Muscle of leg (tissue), 11 donors: ENCODE measurements around the gene ZFYVE28. TPM values are rescaled to one million over a fixed set of nuclear protein-coding genes. Genes with fewer than 3 reads are reported as not detected.

Source experiments
- DNase-seq: peaks from one replicate; pipeline ENCODE4 v3.0.0; 2013
- H3K27ac ChIP-seq: one replicate; pipeline ENCODE4 v1.5.1; 2013; ENCODE audit warnings: mild to moderate bottlenecking, low read length, control low read depth
- H3K27me3 ChIP-seq: one replicate; pipeline ENCODE4 v1.6.1; 2013; ENCODE audit warnings: low read length; ENCODE audit not compliant: control insufficient read depth, insufficient read depth
- H3K36me3 ChIP-seq: one replicate; pipeline ENCODE4 v1.6.1; 2013; ENCODE audit warnings: low read length; ENCODE audit not compliant: control insufficient read depth, insufficient read depth
- H3K4me1 ChIP-seq: one replicate; pipeline ENCODE4 v1.6.1; 2013; ENCODE audit warnings: low read length; ENCODE audit not compliant: control insufficient read depth, insufficient read depth
- H3K4me3 ChIP-seq: one replicate; pipeline ENCODE4 v1.5.1; 2013; ENCODE audit warnings: low read length, control low read depth
- H3K9me3 ChIP-seq: replicated peaks from 2 replicates; pipeline ENCODE4 v1.6.1; 2013; ENCODE audit warnings: low read depth, low read length; ENCODE audit not compliant: control insufficient read depth
- WGBS: methylation state at CpG from one replicate; pipeline ENCODE4 v1.1.5; 2013; ENCODE audit warnings: missing lambda C conversion rate; ENCODE audit not compliant: insufficient coverage; 5-methylcytosine and 5-hydroxymethylcytosine counted together
- polyA plus RNA-seq, 8 donors: library from polyadenylated mRNA; unstranded; fragments of 120-200 nt; gene quantifications; one replicate each; pipeline versions ENCODE4 v1.2.1 to v1.2.3, GENCODE V29; 2013; ENCODE audit warnings: inconsistent platforms in 1 of 8, low replicate concordance in 1 of 8; ENCODE audit not compliant: insufficient read length in 8 of 8, insufficient read depth in 1 of 8
- total RNA-seq: library from RNA; stranded (reverse); fragments of 120-200 nt; gene quantifications from one replicate; pipeline ENCODE4 v1.2.4, GENCODE V29; 2013

ZFYVE28 gene
- total and polyA plus RNA-seq, 9 donors = 0.94 to 3.1 (median 1.6) TPM

GRCh38 chr4:2408401-2408958, 10.0 kb downstream of the ZFYVE28 start:
- no peaks in the 10 kb centered on the region for H3K36me3 ChIP-seq
- DNase-seq = no peak
- 83% methylated on average over 15 of the region's 15 CpGs for WGBS
- no peak overlapping the region for H3K27ac ChIP-seq
- H3K4me1 ChIP-seq = peaks cover 13% of the 10 kb centered on the region
- H3K27me3 ChIP-seq = peaks cover 21% of the 10 kb centered on the region
- no peak overlapping the region for H3K4me3 ChIP-seq
- H3K9me3 ChIP-seq = no peaks in the 10 kb centered on the region

GRCh38 chr4:2407991-2408342, 10.5 kb downstream of the ZFYVE28 start:
- WGBS = 77% methylated on average over 3 of the region's 3 CpGs
- no peaks in the 10 kb centered on the region for H3K36me3 ChIP-seq
- H3K4me3 ChIP-seq = no peak overlapping the region
- peaks cover 12% of the 10 kb centered on the region for H3K4me1 ChIP-seq
- peaks cover 17% of the 10 kb centered on the region for H3K27me3 ChIP-seq
- H3K9me3 ChIP-seq = no peaks in the 10 kb centered on the region
- DNase-seq = no peak
- H3K27ac ChIP-seq = no peak overlapping the region

GRCh38 chr4:2406920-2407319, 11.5 kb downstream of the ZFYVE28 start:
- Histone ChIP-seq H3K4me3 (no peak overlapping the region), H3K27me3 (peaks cover 11% of the 10 kb centered on the region), H3K27ac (no peak overlapping the region), H3K4me1 (peaks cover 15% of the 10 kb centered on the region), H3K36me3 (no peaks in the 10 kb centered on the region), H3K9me3 (no peaks in the 10 kb centered on the region)
- DNase-seq = peak; percentile 32
- WGBS = 36% methylated on average over 7 of the region's 7 CpGs

- Histone ChIP-seq H3K4me1 (peaks cover 20% of the 10 kb centered on the region), H3K9me3 (no peaks in the 10 kb centered on the region), H3K36me3 (no peaks in the 10 kb centered on the region), H3K27me3 (peaks cover 11% of the 10 kb centered on the region), H3K4me3 (no peak overlapping the region), H3K27ac (no peak overlapping the region)
- no peak for DNase-seq
- WGBS = 50% methylated on average over 9 of the region's 10 CpGs
Measured at GRCh38 chr4:2406406-2406805, 12.0 kb downstream of the ZFYVE28 start.

GRCh38 chr4:2402941-2403340, 15.5 kb downstream of the ZFYVE28 start:
- DNase-seq = no peak
- Histone ChIP-seq H3K27me3 (peaks cover 14% of the 10 kb centered on the region), H3K9me3 (no peaks in the 10 kb centered on the region), H3K36me3 (no peaks in the 10 kb centered on the region), H3K4me3 (no peak overlapping the region), H3K27ac (no peak overlapping the region), H3K4me1 (peaks cover 24% of the 10 kb centered on the region)
- WGBS = 69% methylated on average over 7 of the region's 7 CpGs

GRCh38 chr4:2402048-2402842, 16.2 kb downstream of the ZFYVE28 start:
- 1% methylated on average over 19 of the region's 27 CpGs for WGBS
- H3K4me3 ChIP-seq = peak overlapping the region; percentile 10

GRCh38 chr4:2401610-2401983, 16.8 kb downstream of the ZFYVE28 start:
- no peak for DNase-seq
- peaks cover 24% of the 10 kb centered on the region for H3K4me1 ChIP-seq
- no peaks in the 10 kb centered on the region for H3K9me3 ChIP-seq
- peaks cover 14% of the 10 kb centered on the region for H3K27me3 ChIP-seq
- no peak overlapping the region for H3K27ac ChIP-seq
- WGBS = 30% methylated on average over 15 of the region's 15 CpGs
- H3K36me3 ChIP-seq = no peaks in the 10 kb centered on the region
- no peak overlapping the region for H3K4me3 ChIP-seq

More at GRCh38 chr4:2402048-2402842, 16.2 kb downstream of the ZFYVE28 start:
- peak; percentile 86 for DNase-seq
- H3K4me1 ChIP-seq = peaks cover 24% of the 10 kb centered on the region
- peaks cover 14% of the 10 kb centered on the region for H3K27me3 ChIP-seq
- no peaks in the 10 kb centered on the region for H3K36me3 ChIP-seq
- no peaks in the 10 kb centered on the region for H3K9me3 ChIP-seq
- no peak overlapping the region for H3K27ac ChIP-seq

GRCh38 chr4:2400841-2401609, 17.4 kb downstream of the ZFYVE28 start:
- Histone ChIP-seq H3K27me3 (peaks cover 14% of the 10 kb centered on the region), H3K9me3 (no peaks in the 10 kb centered on the region), H3K36me3 (no peaks in the 10 kb centered on the region), H3K4me3 (no peak overlapping the region), H3K27ac (no peak overlapping the region), H3K4me1 (peaks cover 24% of the 10 kb centered on the region)
- 78% methylated on average over 10 of the region's 15 CpGs for WGBS
- DNase-seq = no peak

GRCh38 chr4:2399631-2400190, 18.7 kb downstream of the ZFYVE28 start:
- H3K27ac ChIP-seq = no peak overlapping the region
- no peaks in the 10 kb centered on the region for H3K9me3 ChIP-seq
- H3K4me3 ChIP-seq = no peak overlapping the region
- DNase-seq = no peak
- H3K36me3 ChIP-seq = no peaks in the 10 kb centered on the region
- peaks cover 27% of the 10 kb centered on the region for H3K4me1 ChIP-seq
- H3K27me3 ChIP-seq = peaks cover 14% of the 10 kb centered on the region
- 75% methylated on average over 23 of the region's 28 CpGs for WGBS

GRCh38 chr4:2399216-2399615, 19.2 kb downstream of the ZFYVE28 start:
- Histone ChIP-seq H3K27ac (no peak overlapping the region), H3K4me1 (peaks cover 32% of the 10 kb centered on the region), H3K36me3 (no peaks in the 10 kb centered on the region), H3K27me3 (peaks cover 15% of the 10 kb centered on the region), H3K4me3 (no peak overlapping the region), H3K9me3 (no peaks in the 10 kb centered on the region)
- 94% methylated on average over 8 of the region's 10 CpGs for WGBS
- no peak for DNase-seq
